ENCODE measurements around the gene SLC6A20.
"Not testable (repeated sequence)": the region's sequence is repeated elsewhere in the genome, so short reads cannot be mapped to it uniquely, and the experiment has no call there.

The SLC6A20 gene

GRCh38 chr3:45758871-45759270, 37.5 kb downstream of the SLC6A20 start:
- Histone ChIP-seq H2AFZ (ENCODE audit: low read depth, low read length) (no peak overlapping the region), H3K9ac (ENCODE audit: low read length) (no peak overlapping the region), H3K14ac (ENCODE audit: low read length in 2 of 2) (no peak overlapping the region), H2AK5ac (ENCODE audit: low read length, severe bottlenecking) (no peak overlapping the region), H3K79me1 (replicated peaks; ENCODE audit: low read length, poor library complexity, severe bottlenecking) (no peaks in the 10 kb centered on the region), H2BK15ac (ENCODE audit: low read depth, poor library complexity, severe bottlenecking) (no peak overlapping the region), H3K36me3 (ENCODE audit: control insufficient read depth in 1 of 2, insufficient read depth in 2 of 2, low read depth in 1 of 2, low read length in 2 of 2) (peaks cover 0 to 6% of the 10 kb centered on the region in 2 experiments), H3K18ac (ENCODE audit: low read depth in 1 of 2, low read length in 2 of 2) (no peak overlapping the region), H2BK5ac (ENCODE audit: low read depth, low read length, poor library complexity, severe bottlenecking) (no peak overlapping the region), H3K27me3 (ENCODE audit: control insufficient read depth in 1 of 2, insufficient read depth in 1 of 2, low read length in 2 of 2) (peaks cover 15 to 45% of the 10 kb centered on the region in 2 experiments), H3K27ac (ENCODE audit: low read length, poor library complexity, severe bottlenecking) (no peak overlapping the region), H2BK12ac (ENCODE audit: low read length in 2 of 2) (no peak overlapping the region), H3K9me3 (ENCODE audit: control insufficient read depth, low read length) (no peaks in the 10 kb centered on the region), H4K8ac (ENCODE audit: low read length) (no peak overlapping the region), H2BK120ac (ENCODE audit: low read depth, low read length) (no peak overlapping the region), H3K4me3 (ENCODE audit: insufficient read depth in 1 of 2, low read depth in 1 of 2, low read length in 2 of 2) (no peak overlapping the region), H3K4me2 (ENCODE audit: low read length, poor library complexity, severe bottlenecking) (no peak overlapping the region), H4K91ac (ENCODE audit: low read length) (no peak overlapping the region), H3K4me1 (ENCODE audit: control insufficient read depth, insufficient read depth, low read depth, low read length) (peaks cover 7% of the 10 kb centered on the region), H3K23ac (ENCODE audit: low read length in 2 of 2) (no peak overlapping the region), H3K4ac (ENCODE audit: low read depth in 1 of 2, low read length in 2 of 2) (no peak overlapping the region)
- 84% methylated on average over 14 of the region's 16 CpGs for WGBS
- DNase-seq = no peak

- not testable (repeated sequence) for H3K79me1 ChIP-seq (replicated peaks; ENCODE audit: low read length, poor library complexity, severe bottlenecking); H2BK12ac ChIP-seq (ENCODE audit: low read length in 2 of 2); H3K14ac ChIP-seq (ENCODE audit: low read length in 2 of 2); H3K23ac ChIP-seq (ENCODE audit: low read length in 2 of 2); H3K18ac ChIP-seq (ENCODE audit: low read depth in 1 of 2, low read length in 2 of 2); H4K91ac ChIP-seq (ENCODE audit: low read length); H4K8ac ChIP-seq (ENCODE audit: low read length); H3K4me3 ChIP-seq (ENCODE audit: insufficient read depth in 1 of 2, low read depth in 1 of 2, low read length in 2 of 2); H3K9me3 ChIP-seq (ENCODE audit: control insufficient read depth, low read length); H2BK15ac ChIP-seq (ENCODE audit: low read depth, poor library complexity, severe bottlenecking); H3K27ac ChIP-seq (ENCODE audit: low read length, poor library complexity, severe bottlenecking); H2BK120ac ChIP-seq (ENCODE audit: low read depth, low read length); H2BK5ac ChIP-seq (ENCODE audit: low read depth, low read length, poor library complexity, severe bottlenecking); H3K4ac ChIP-seq (ENCODE audit: low read depth in 1 of 2, low read length in 2 of 2); H3K4me1 ChIP-seq (ENCODE audit: control insufficient read depth, insufficient read depth, low read depth, low read length); DNase-seq; H3K4me2 ChIP-seq (ENCODE audit: low read length, poor library complexity, severe bottlenecking); H2AK5ac ChIP-seq (ENCODE audit: low read length, severe bottlenecking); H2AFZ ChIP-seq (ENCODE audit: low read depth, low read length); H3K9ac ChIP-seq (ENCODE audit: low read length)
- H3K27me3 ChIP-seq (ENCODE audit: control insufficient read depth in 1 of 2, insufficient read depth in 1 of 2, low read length in 2 of 2) = peaks cover 15 to 35% of the 10 kb centered on the region in 2 experiments
- H3K36me3 ChIP-seq (ENCODE audit: control insufficient read depth in 1 of 2, insufficient read depth in 2 of 2, low read depth in 1 of 2, low read length in 2 of 2) = peaks cover 10 to 21% of the 10 kb centered on the region in 2 experiments
- WGBS = 62% methylated on average over 6 of the region's 7 CpGs
Observed at GRCh38 chr3:45757141-45757540, 39.2 kb downstream of the SLC6A20 start.

DNA sequence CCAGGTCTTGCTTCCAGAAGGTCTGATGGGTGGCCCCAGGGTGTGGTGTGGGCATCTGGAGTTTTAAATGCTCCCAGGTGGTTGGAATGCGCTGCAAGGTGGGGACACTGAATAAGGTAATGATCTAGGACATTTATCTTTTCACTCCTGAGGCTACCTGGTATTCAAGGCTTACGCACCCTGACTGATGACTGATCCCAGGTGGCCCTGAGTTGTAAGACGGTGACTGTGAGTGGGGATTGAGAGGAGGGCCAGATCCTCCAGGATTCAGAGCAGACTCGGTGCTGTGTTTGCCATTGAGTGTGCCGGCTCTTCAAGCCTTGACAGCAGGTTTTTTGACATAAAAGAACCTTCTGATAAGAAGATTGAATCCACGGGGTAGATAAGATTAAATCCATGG, 40.3 kb downstream of the SLC6A20 start:
- Histone ChIP-seq H3K9me3 (ENCODE audit: control insufficient read depth, low read length) (no peaks in the 10 kb centered on the region), H4K91ac (ENCODE audit: low read length) (no peak overlapping the region), H2BK5ac (ENCODE audit: low read depth, low read length, poor library complexity, severe bottlenecking) (no peak overlapping the region), H2AK5ac (ENCODE audit: low read length, severe bottlenecking) (no peak overlapping the region), H3K4me3 (ENCODE audit: insufficient read depth in 1 of 2, low read depth in 1 of 2, low read length in 2 of 2) (no peak overlapping the region), H2BK15ac (ENCODE audit: low read depth, poor library complexity, severe bottlenecking) (no peak overlapping the region), H3K27me3 (ENCODE audit: control insufficient read depth in 1 of 2, insufficient read depth in 1 of 2, low read length in 2 of 2) (peaks cover 15 to 27% of the 10 kb centered on the region in 2 experiments), H3K79me1 (replicated peaks; ENCODE audit: low read length, poor library complexity, severe bottlenecking) (no peaks in the 10 kb centered on the region), H3K14ac (ENCODE audit: low read length in 2 of 2) (no peak overlapping the region), H3K4me2 (ENCODE audit: low read length, poor library complexity, severe bottlenecking) (no peak overlapping the region), H3K27ac (ENCODE audit: low read length, poor library complexity, severe bottlenecking) (no peak overlapping the region), H3K23ac (ENCODE audit: low read length in 2 of 2) (no peak overlapping the region), H2BK12ac (ENCODE audit: low read length in 2 of 2) (no peak overlapping the region), H4K8ac (ENCODE audit: low read length) (no peak overlapping the region), H3K36me3 (ENCODE audit: control insufficient read depth in 1 of 2, insufficient read depth in 2 of 2, low read depth in 1 of 2, low read length in 2 of 2) (peaks cover 10 to 22% of the 10 kb centered on the region in 2 experiments), H3K9ac (ENCODE audit: low read length) (no peak overlapping the region), H3K18ac (ENCODE audit: low read depth in 1 of 2, low read length in 2 of 2) (no peak overlapping the region), H3K4ac (ENCODE audit: low read depth in 1 of 2, low read length in 2 of 2) (no peak overlapping the region), H3K4me1 (ENCODE audit: control insufficient read depth, insufficient read depth, low read depth, low read length) (no peaks in the 10 kb centered on the region), H2BK120ac (ENCODE audit: low read depth, low read length) (no peak overlapping the region), H2AFZ (ENCODE audit: low read depth, low read length) (no peak overlapping the region)
- 87% methylated on average over 6 of the region's 6 CpGs for WGBS
- DNase-seq = no peak

- no peak overlapping the region for H2AFZ ChIP-seq (ENCODE audit: low read depth, low read length)
- peaks cover 10 to 22% of the 10 kb centered on the region in 2 experiments for H3K36me3 ChIP-seq (ENCODE audit: control insufficient read depth in 1 of 2, insufficient read depth in 2 of 2, low read depth in 1 of 2, low read length in 2 of 2)
- WGBS = 97% methylated on average over 7 of the region's 7 CpGs
Observed at GRCh38 chr3:45754461-45754860, 41.9 kb downstream of the SLC6A20 start.

More at GRCh38 chr3:45754461-45754860, 41.9 kb downstream of the SLC6A20 start:
- H4K8ac ChIP-seq (ENCODE audit: low read length) = no peak overlapping the region
- no peak overlapping the region for H3K23ac ChIP-seq (ENCODE audit: low read length in 2 of 2)
- no peak overlapping the region for H2BK5ac ChIP-seq (ENCODE audit: low read depth, low read length, poor library complexity, severe bottlenecking)
- H3K9me3 ChIP-seq (ENCODE audit: control insufficient read depth, low read length) = no peaks in the 10 kb centered on the region
- no peak overlapping the region for H3K27ac ChIP-seq (ENCODE audit: low read length, poor library complexity, severe bottlenecking)
- H2BK15ac ChIP-seq (ENCODE audit: low read depth, poor library complexity, severe bottlenecking) = no peak overlapping the region
- no peaks in the 10 kb centered on the region for H3K79me1 ChIP-seq (replicated peaks; ENCODE audit: low read length, poor library complexity, severe bottlenecking)
- H4K91ac ChIP-seq (ENCODE audit: low read length) = no peak overlapping the region
- H3K14ac ChIP-seq (ENCODE audit: low read length in 2 of 2) = no peak overlapping the region
- H3K4me1 ChIP-seq (ENCODE audit: control insufficient read depth, insufficient read depth, low read depth, low read length) = no peaks in the 10 kb centered on the region
- no peak overlapping the region for H3K4me2 ChIP-seq (ENCODE audit: low read length, poor library complexity, severe bottlenecking)
- DNase-seq = no peak
- H3K18ac ChIP-seq (ENCODE audit: low read depth in 1 of 2, low read length in 2 of 2) = no peak overlapping the region
- H2BK12ac ChIP-seq (ENCODE audit: low read length in 2 of 2) = no peak overlapping the region
- H3K9ac ChIP-seq (ENCODE audit: low read length) = no peak overlapping the region
- H3K4me3 ChIP-seq (ENCODE audit: insufficient read depth in 1 of 2, low read depth in 1 of 2, low read length in 2 of 2) = no peak overlapping the region
- H2AK5ac ChIP-seq (ENCODE audit: low read length, severe bottlenecking) = no peak overlapping the region
- H2BK120ac ChIP-seq (ENCODE audit: low read depth, low read length) = no peak overlapping the region
- peaks cover 10 to 13% of the 10 kb centered on the region in 2 experiments for H3K27me3 ChIP-seq (ENCODE audit: control insufficient read depth in 1 of 2, insufficient read depth in 1 of 2, low read length in 2 of 2)
- no peak overlapping the region for H3K4ac ChIP-seq (ENCODE audit: low read depth in 1 of 2, low read length in 2 of 2)

All from mesenchymal stem cell (in vitro differentiated cells and primary cell).